ENCODE measurements around the gene FGF10.

The FGF10 gene

DNA sequence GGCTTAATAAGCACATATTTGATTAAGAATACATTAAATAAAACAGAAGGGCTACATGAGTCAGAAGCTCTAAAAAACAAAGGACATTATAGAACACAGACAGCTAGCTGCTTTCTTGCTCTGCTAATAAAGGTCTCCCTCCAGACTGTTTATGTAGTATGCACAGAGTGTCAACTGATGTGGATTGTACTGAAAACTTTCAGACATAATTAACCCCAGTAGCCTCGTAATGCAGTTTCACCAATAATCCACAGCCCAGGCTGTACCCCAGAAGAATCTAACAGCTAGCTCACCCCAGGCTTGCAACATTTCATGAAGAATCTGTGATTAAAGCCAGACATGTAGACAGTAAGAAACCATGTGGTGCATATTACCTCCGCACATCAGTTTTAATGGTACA, 30.8 kb downstream of the FGF10 start:
- no peak for DNase-seq (ENCODE audit: low read depth in 2 of 2)

DNA sequence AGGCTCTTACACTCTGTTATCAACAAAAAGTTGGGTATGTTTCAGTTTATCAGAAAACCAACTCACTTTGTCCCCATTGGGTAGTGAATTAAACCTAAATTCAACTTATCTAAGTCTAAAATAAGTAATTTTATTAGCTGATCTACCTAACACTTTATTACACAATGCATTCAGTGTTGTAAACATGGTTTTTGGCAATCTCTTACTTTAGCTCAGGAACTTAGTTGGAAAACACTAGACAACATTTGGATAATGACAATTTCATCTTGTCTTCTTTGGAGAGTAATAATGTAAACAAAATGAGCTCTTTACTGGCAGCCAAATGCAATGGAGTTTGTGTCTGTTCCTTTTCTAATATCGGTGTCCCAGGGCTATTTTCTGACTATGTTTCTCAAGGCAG, 33.0 kb downstream of the FGF10 start:
- DNase-seq (ENCODE audit: low read depth in 2 of 2) = no peak

DNA sequence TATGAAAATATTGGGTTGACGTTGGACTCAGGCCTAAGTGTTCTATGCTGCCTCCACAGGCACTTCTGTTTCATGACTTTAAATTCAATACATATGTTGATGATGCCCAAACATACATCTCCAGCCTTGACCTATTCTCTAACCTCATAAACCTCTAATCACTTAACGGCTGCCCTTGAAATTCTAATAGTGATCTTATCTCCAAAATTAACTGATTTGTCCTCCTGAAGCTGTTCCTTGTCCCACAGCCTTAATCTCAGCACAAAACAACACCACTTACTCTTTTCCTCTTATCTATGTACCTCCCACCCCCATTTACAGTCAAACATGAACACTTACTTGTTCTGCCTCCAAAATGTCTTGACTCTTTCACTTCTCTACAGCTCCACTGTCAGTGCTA, 43.3 kb downstream of the FGF10 start:
- DNase-seq (ENCODE audit: low read depth in 2 of 2) = no peak

DNA sequence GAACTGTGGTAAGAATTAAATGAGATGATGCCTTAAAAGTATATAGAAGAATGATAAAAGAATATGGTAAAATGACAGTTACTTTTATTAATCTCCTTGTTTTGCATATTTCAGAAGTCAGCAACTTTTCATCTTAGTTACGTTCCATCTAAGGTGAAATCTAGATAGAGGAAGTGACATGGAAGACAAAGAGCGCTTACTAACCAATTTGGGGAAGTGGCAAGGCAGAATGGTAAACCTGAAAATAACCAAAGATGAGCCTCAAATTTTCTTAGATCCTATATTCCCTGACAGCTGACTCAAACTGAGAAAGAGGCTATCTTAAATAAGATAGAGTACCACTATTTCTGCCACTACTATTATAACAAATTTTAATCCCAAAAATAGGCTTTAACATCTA, 52.5 kb downstream of the FGF10 start:
- DNase-seq (ENCODE audit: low read depth in 2 of 2) = no peak

DNA sequence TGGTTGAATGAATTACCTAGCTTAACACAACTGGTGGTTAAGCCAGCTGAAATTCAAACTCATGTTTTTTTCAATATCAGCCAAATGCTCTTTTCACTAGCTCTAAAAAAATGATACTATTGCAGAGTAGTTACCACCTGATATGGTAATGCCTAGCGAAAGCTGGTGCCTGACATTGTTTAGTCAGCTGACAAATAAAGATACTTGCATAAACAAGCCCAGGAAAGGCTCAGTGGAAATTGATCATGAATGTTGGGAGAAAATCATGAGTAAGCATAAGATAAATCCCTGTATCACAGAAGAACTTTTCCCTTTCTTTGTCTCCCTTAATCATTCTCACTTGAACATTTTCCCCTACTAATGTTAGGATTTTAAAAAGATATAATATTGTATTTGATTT, 54.6 kb downstream of the FGF10 start:
- DNase-seq (ENCODE audit: low read depth in 2 of 2) = no peak

DNA sequence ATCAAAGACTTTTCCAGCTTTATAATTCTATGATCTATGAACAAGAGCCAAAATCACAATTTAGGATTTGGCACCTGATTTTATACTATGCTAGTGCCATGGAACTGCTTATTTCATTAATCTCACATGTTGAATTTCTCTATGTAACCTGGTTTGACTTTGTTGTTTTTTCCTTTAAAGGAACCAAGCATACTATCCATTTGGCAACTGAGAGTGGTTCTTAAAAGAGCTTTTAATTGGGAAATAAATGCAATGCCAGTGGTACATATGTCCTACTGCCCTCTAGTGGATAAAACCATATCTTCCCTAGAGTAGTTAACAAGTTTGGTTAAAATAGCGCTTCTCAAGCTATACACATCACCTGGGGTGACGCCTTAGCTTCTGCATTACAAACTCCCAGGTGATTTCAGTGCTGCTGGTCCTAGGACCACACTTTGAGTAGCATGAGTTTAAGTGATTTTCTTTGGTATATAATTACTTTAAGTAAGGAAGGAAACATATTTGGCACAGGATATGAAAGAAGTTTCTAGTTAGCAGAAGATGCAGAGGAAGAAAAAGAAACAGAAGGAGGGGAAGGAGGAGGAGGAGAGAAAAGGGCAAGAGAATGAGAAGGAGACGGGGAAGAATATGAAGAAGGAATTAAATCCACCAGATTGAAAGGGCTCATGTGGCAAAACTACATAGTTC, 56.8 kb downstream of the FGF10 start:
- no peak for DNase-seq (ENCODE audit: low read depth in 2 of 2)

DNA sequence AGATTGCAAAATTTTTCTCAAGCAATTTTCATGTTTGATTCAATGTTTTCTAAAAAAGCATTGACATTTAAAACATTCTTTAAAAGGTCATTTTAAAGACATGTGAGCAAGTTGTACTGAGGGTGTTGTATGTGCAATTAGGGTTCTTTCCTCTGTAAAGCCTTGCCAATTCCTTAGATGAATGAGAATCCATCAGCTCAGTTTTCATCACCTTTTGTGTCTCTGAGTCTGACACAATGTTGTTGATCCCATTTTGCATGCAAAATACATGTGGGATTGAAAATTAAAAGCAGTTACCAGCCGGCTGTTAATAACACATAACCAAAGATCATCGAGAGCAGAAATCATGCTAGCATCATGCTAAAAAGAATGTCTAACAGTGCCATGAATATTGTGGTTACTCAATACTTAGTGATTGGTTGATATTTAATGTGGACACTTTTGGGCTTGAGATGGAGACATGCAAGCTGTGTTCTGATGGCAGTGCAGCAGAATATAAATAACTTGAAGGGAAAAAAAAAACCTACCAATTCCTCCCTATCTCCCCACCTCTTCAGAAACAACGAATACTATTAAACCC, 57.7 kb downstream of the FGF10 start:
- no peak for DNase-seq (ENCODE audit: low read depth in 2 of 2)

DNA sequence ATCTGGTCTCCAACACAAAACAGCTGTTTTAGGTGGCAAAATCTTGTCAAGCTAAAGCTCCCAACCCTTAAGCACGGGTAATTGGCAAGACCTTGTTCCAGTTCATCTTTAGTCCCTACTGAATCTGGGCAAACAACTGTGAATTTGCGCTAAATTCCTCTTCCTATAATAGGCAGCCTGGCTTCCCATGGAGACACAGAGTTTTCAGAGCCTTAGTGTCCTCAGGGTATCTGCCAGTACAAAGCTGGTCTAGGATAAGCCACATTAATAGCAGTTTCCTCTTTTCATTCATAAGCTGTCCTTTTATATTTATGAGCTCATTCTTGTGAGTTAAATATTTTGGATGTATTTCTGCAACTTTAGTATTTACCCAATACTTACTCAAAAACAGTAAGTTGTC, 59.5 kb downstream of the FGF10 start:
- DNase-seq (ENCODE audit: low read depth in 2 of 2) = no peak

DNA sequence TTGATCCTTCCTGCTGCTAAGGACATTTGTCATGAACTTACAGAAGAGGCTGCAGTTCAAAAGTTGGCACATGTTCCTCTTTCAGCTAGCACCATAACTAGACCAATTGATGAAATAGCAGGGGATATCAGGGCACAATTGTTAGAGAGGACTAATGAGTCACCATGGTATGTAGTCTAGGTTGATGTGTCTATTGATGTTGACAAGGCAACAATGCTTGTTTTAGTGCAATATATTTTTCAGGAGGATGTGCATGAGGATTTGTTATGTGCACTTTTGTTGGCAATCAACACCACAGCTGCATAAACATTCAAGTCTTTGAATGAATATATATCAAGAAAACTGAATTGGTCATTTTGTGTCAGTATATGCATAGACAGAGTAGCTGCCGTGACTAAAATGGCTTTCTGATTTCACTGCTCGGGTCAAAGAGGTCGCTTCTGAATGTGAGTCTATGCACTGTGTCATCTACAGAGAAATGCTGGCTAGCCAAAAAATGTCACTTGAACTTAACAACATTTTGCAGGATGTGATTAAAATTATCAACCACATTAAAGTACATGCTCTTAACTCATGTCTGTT, 68.0 kb downstream of the FGF10 start:
- DNase-seq (ENCODE audit: low read depth in 2 of 2) = no peak

DNA sequence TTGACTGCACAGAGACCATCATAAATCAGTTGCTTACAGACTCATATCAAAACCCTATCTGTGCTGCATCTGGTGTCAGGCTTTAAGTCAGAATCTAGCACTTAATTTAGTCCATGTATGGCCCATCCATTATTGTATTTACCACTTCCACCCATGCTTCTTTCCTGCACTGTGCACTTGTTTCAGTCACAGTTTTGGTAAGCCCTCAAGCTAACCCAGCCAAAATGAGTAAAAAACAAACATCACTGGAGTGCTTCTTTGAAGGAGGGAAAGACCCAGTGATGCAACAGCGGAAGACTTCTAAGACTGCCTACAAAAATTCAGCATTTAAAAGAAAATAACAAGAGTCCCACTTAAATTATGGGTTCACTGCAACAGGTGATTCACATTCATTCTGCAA, 69.0 kb downstream of the FGF10 start:
- no peak for DNase-seq (ENCODE audit: low read depth in 2 of 2)

DNA sequence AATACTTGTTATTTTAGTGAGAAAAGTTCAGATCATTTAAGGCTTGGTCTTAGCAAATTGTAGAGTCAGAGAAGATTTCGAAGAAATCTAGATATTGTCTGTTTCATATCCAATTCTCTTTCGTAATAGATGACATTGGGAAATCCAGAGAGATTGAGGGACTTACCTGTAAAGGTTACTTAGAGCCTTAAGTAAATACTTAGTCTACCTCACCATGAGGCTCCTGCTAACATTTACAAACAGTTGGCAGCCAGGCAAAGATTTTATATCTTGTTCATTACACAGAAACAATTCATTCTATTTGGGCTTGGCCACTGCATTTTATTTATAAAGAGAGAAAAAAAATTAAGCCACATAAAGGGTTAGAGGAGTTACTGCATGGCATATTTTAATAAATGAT, 70.3 kb downstream of the FGF10 start:
- DNase-seq (ENCODE audit: low read depth in 2 of 2) = no peak

DNA sequence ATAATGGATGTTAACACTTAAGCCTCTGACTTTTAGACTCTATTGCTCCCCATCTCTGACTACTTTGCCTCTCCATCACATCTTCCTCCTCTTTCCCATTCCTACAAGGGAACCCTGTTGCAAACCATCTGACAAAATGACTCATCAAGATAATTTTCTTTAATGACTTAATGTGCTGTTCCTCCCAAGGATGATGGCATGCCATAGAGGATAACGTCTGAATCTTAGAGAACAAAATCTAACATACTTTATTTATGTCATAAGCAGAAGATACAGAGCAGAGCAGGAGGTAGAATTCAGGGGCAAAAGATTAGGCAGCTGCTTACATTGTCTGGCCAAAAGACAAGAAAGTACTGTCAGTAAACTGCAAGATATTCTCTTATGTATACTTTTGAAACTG, 76.8 kb downstream of the FGF10 start:
- no peak for DNase-seq (ENCODE audit: low read depth in 2 of 2)

DNA sequence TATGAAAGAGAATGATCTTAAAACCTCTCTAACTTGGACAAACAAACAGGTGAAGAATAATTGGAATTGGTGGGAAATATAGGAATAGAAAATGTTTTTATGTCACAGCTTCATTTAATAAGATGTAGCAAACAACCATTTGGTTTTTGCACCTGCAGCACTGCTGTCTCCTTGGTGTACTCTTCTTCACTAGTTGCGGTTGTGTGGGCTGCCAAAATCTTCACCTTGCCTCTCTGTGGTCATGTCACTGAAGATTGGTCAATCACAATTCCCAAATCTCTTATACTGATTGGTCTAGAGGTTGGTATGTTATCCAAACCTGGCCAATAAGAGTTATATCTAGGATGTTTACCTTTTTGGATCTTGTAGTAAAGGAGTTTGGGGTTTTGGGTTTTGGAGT, 88.7 kb downstream of the FGF10 start:
- DNase-seq (ENCODE audit: low read depth in 2 of 2) = no peak

DNA sequence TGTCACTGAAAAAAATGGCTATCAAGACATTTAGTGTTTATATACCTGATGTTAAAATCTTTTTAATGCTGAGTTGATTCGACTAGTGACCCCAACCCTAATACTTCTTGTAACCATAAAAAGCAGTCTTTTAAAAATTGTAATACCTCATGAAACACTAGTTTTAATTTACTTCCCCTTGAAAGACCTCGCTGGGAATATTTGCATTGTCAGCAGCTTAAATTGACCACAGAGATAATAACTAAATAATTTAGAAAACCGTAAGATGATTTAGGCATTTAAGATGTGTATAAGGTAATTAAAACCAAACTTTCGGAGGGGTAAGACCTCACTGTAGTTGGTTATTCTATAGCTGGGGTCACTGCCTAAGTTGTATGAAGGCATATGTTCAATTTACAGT, 89.8 kb downstream of the FGF10 start:
- no peak for DNase-seq (ENCODE audit: low read depth in 2 of 2)

DNA sequence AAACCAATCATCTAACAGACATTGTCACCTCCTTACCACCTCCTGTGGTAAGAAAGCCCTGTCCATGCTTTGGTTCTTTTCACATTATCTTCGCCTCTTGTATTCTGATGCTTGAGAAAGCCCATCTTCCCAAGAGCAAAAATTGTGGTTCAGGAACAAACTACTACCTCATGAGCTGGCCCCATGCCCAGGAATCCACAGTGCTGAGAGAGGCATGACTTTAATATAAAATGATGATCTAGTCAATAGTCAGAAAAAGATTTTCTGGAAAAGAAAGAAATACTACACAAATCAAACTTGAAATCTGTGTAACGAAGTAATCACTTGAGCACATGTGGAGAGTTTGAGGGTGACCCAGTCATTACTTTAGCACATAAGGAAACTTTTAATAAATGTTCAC, 94.7 kb downstream of the FGF10 start:
- DNase-seq (ENCODE audit: low read depth in 2 of 2) = no peak

DNA sequence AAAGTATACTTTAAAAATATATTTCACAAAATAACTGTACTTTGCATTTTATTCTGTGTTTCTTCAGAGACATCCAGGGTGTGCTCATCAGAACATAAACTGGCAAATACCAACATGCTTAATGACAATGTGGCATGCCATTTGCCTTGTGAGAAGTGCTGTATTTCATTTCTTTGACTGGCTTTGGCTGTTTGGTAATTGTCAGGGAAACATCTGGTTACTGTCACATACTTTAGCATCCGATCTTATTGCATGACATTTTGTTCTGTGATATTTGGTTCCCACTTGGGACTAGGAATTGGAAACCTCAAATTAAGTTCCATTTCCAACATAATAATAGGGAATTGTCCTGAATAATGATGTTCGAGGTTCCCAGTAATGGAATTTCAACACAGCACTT, 96.5 kb downstream of the FGF10 start:
- DNase-seq (ENCODE audit: low read depth in 2 of 2) = no peak

DNA sequence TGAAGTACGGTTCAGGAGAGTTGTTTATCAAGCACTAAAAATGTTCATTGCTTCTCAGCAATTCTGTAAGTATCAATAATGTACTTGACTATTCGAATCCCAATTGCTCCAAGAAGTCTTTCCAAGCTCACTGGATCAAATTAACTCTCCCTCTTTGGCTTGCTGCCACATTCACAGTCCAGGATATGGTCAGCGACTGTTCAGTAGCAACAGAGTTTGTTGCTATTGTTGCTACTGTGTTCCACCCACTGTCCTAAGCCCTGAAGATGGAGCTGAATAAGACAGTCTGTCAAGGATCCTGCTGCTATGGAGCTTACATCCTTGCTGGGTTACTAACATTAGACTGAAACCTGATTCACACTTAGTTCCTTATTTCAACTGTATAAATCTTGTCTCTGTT, 110.8 kb downstream of the FGF10 start:
- DNase-seq (ENCODE audit: low read depth in 2 of 2) = no peak

DNA sequence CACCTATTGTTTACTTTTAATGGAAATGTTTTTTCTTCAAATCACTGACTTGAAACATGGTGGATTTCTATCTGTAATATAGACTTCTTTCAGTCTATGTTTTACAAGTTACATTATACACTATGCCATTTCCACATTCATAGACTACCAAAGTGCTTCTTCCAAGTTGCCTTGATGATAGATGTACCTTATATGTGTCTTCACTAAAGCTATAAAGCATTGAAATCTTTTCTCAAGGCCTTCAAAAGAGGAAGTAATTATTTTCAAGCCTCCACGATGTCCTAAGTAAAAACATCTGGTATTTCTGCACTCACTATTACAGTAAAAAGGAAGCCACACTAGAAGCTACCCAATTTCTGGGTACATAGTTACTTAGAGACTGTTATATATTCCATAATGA, 113.3 kb downstream of the FGF10 start:
- DNase-seq (ENCODE audit: low read depth in 2 of 2) = no peak

DNA sequence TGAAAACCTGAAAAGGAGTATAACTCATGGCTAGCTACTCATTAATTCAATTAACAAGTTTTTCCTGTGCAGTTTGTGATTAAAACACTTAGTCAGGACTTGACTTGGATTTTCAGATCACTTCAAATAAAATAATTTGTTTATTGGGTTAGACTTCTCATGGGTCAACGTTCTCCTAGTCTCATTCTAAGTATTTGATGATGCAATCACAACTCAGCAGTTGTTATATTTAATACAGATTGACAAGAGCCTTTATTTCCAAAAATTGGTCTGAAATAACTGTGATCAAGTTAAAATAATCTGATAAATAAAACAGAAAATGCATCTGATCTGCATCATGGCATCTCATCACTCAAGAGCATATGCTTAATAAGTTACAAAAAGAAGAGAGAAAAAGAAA, 113.9 kb downstream of the FGF10 start:
- DNase-seq (ENCODE audit: low read depth in 2 of 2) = no peak

DNA sequence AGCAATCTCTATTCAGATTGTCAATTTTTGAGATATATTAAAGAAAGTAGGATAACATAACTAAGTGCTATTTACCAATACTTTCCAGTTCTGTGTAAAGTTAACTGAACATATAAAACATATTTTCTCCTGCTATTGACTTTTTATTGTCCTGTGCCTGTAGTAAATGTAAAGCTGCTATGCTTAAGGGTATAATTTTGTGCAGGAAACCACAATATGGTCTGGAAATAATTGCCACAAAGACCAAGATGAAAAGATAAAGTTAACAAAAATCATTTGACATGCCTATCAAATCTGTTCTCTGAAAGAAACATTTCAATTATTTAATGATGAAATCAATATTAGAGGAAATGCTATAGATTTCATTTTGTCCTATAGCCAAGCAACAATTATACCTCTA, 121.3 kb downstream of the FGF10 start:
- no peak for DNase-seq (ENCODE audit: low read depth in 2 of 2)

DNA sequence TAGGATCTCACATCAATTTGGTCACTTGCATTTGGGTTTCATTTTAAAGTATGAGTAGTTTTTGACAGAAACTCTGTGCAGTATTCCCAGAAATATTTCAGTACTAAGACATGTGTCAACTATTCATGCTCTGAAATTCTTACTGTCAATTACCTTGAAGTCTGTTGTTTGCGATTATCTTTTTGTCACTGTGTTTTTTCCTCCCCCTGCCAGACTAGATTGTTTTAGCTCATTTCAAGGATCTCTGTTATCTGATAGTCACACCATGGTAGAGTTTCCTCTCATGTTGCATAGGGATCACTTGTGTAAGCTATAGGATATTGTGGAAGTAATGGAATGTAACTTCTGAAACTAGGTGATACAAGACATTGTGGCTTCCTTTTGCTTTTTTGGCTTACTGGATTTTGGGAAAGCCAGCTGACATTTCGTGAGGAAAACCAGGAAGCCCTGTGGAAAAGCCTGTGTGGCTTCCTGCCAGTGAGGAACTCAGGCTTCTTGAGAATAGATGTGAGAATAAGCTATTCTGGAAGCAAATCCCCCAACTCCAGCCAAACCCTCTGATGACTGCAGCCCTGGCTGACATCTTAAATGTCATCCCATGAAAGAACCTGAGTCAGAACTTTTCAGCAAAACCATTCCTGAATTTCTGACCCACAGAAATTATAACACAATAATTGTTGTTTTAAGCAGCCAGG, 122.2 kb downstream of the FGF10 start:
- no peak for DNase-seq (ENCODE audit: low read depth in 2 of 2)

DNA sequence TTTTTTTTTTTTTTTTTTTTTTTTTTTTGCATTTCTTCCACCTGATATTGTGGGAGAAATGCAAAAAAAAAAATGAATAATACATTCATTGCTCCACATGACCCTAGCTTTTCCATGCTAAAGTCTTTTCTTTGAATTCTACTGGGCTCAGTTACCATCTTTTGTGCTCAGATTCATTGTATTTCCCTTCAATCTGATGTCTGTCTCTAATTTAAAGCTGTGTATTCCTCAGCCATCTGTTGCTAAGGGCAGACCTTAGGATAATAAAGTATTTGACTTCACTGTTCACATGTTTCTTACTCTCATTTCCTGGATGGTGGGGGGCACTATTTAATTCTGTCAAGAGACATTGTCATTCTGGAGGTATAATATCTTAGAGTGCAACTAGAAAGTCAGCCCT, 123.5 kb downstream of the FGF10 start:
- no peak for DNase-seq (ENCODE audit: low read depth in 2 of 2)

DNA sequence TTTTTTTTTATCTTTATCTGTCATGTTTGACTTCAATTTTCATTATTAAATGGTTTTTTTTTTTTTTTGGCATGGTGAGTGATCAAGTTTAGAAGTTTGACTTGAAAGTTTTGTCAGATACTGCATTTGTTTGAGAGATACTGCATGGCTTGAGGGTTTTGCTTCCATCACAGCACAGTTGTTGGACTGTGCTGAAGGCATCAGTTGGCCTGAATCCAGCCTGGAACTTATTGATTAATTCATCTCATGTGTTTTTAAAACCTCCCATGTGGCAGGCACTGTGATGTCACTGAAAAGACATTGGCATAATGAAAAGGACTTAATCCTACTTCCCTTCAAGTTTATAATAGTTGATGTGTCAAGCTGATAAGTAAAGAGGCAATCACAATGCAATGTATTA, 128.4 kb downstream of the FGF10 start:
- DNase-seq (ENCODE audit: low read depth in 2 of 2) = no peak

All from stimulated activated CD8-positive, alpha-beta memory T cell treated with anti-CD3 and anti-CD28 coated beads, Interleukin-15, amount 100 ng/mL, for 4 hours (primary cell).